IPS DF 6.9 (cell line): Measurements from ENCODE around the gene VEGFC.

Experiments
- DNase-seq: peaks from one replicate; pipeline ENCODE4 v3.0.0-alpha.2; 2013; ENCODE audit warnings: low read depth, low spot score
- H3K27ac ChIP-seq: one replicate; pipeline ENCODE4 v1.5.1; 2013; ENCODE audit warnings: low read length, control low read depth
- H3K27me3 ChIP-seq: 2 replicates; pipeline ENCODE4 v1.6.1; 2013; ENCODE audit warnings: mild to moderate bottlenecking, low read length; ENCODE audit not compliant: control insufficient read depth, insufficient read depth
- H3K36me3 ChIP-seq: 2 replicates; pipeline ENCODE4 v1.6.1; 2013; ENCODE audit warnings: low read length; ENCODE audit not compliant: control insufficient read depth, insufficient read depth
- H3K4me1 ChIP-seq: 2 replicates; pipeline ENCODE4 v1.6.1; 2013; ENCODE audit warnings: low read length; ENCODE audit not compliant: control insufficient read depth, insufficient read depth
- H3K4me3 ChIP-seq: 2 replicates; pipeline ENCODE4 v1.5.1; 2013; ENCODE audit warnings: mild to moderate bottlenecking, low read length
- H3K9me3 ChIP-seq: 2 replicates; pipeline ENCODE4 v1.6.1; 2013; ENCODE audit warnings: low read length, inconsistent platforms; ENCODE audit not compliant: control insufficient read depth, insufficient read depth
- WGBS: extraction: QIAGEN DNeasy Blood & Tissue Kit; methylation state at CpG from one replicate; pipeline ENCODE4 v1.1.7; 2013; ENCODE audit warnings: mixed read lengths, missing lambda C conversion rate; ENCODE audit not compliant: insufficient read length, insufficient coverage; 5-methylcytosine and 5-hydroxymethylcytosine counted together

Gene VEGFC

GRCh38 chr4:176708771-176709311 lies 83.9 kb downstream of the VEGFC start:
- no peaks in the 10 kb centered on the region for H3K36me3 ChIP-seq
- no peaks in the 10 kb centered on the region for H3K4me1 ChIP-seq
- H3K4me3 ChIP-seq = no peak overlapping the region
- H3K27me3 ChIP-seq = no peaks in the 10 kb centered on the region
- no peaks in the 10 kb centered on the region for H3K9me3 ChIP-seq
- H3K27ac ChIP-seq = no peak overlapping the region
- DNase-seq = no peak

- H3K27ac ChIP-seq = no peak overlapping the region
- no CpG with 5 or more reads among the region's 5 CpGs for WGBS
- DNase-seq = no peak
- no peaks in the 10 kb centered on the region for H3K36me3 ChIP-seq
- no peaks in the 10 kb centered on the region for H3K9me3 ChIP-seq
- no peaks in the 10 kb centered on the region for H3K4me1 ChIP-seq
- H3K27me3 ChIP-seq = no peaks in the 10 kb centered on the region
- H3K4me3 ChIP-seq = no peak overlapping the region
These were observed 102.0 kb downstream of the VEGFC start for GRCh38 chr4:176690716-176691115.

- Histone ChIP-seq H3K36me3 (no peaks in the 10 kb centered on the region), H3K4me3 (no peak overlapping the region), H3K9me3 (no peaks in the 10 kb centered on the region), H3K27ac (no peak overlapping the region), H3K4me1 (no peaks in the 10 kb centered on the region), H3K27me3 (no peaks in the 10 kb centered on the region)
- no peak for DNase-seq
- no CpG with 5 or more reads among the region's 4 CpGs for WGBS
These were observed 112.0 kb downstream of the VEGFC start for GRCh38 chr4:176680668-176681180.

- Histone ChIP-seq H3K27ac (no peak overlapping the region), H3K4me3 (no peak overlapping the region), H3K4me1 (no peaks in the 10 kb centered on the region), H3K27me3 (no peaks in the 10 kb centered on the region), H3K9me3 (no peaks in the 10 kb centered on the region), H3K36me3 (no peaks in the 10 kb centered on the region)
- no peak for DNase-seq
- WGBS = no CpG with 5 or more reads among the region's 4 CpGs
These were observed 115.8 kb downstream of the VEGFC start for GRCh38 chr4:176676901-176677300.

- no peaks in the 10 kb centered on the region for H3K36me3 ChIP-seq
- WGBS = no CpG with 5 or more reads among the region's 3 CpGs
- no peaks in the 10 kb centered on the region for H3K27me3 ChIP-seq
- H3K4me3 ChIP-seq = no peak overlapping the region
- no peak overlapping the region for H3K27ac ChIP-seq
- no peaks in the 10 kb centered on the region for H3K4me1 ChIP-seq
- no peaks in the 10 kb centered on the region for H3K9me3 ChIP-seq
- no peak for DNase-seq
These were observed 116.9 kb downstream of the VEGFC start for GRCh38 chr4:176675810-176676209.

GRCh38 chr4:176671532-176671931 lies 121.2 kb downstream of the VEGFC start:
- H3K36me3 ChIP-seq = no peaks in the 10 kb centered on the region
- H3K9me3 ChIP-seq = no peaks in the 10 kb centered on the region
- no CpG with 5 or more reads among the region's 9 CpGs for WGBS
- no peaks in the 10 kb centered on the region for H3K27me3 ChIP-seq
- H3K27ac ChIP-seq = no peak overlapping the region
- no peak for DNase-seq
- H3K4me3 ChIP-seq = no peak overlapping the region
- no peaks in the 10 kb centered on the region for H3K4me1 ChIP-seq

- Histone ChIP-seq H3K27ac (no peak overlapping the region), H3K9me3 (no peaks in the 10 kb centered on the region), H3K36me3 (no peaks in the 10 kb centered on the region), H3K27me3 (no peaks in the 10 kb centered on the region), H3K4me1 (no peaks in the 10 kb centered on the region), H3K4me3 (no peak overlapping the region)
- DNase-seq = no peak
- no CpG with 5 or more reads among the region's 2 CpGs for WGBS
These were observed 124.4 kb downstream of the VEGFC start for GRCh38 chr4:176668324-176668723.

- Histone ChIP-seq H3K4me1 (no peaks in the 10 kb centered on the region), H3K27me3 (no peaks in the 10 kb centered on the region), H3K4me3 (no peak overlapping the region), H3K27ac (no peak overlapping the region), H3K36me3 (no peaks in the 10 kb centered on the region), H3K9me3 (no peaks in the 10 kb centered on the region)
- WGBS = no CpG with 5 or more reads among the region's 4 CpGs
- no peak for DNase-seq
These were observed 127.8 kb downstream of the VEGFC start for GRCh38 chr4:176664964-176665363.

GRCh38 chr4:176660561-176660960 lies 132.2 kb downstream of the VEGFC start:
- DNase-seq = peak; percentile 11
- WGBS = no CpG with 5 or more reads among the region's 5 CpGs

GRCh38 chr4:176656108-176656507 lies 136.6 kb downstream of the VEGFC start:
- WGBS = no CpG with 5 or more reads among the region's 3 CpGs
- no peak overlapping the region for H3K4me3 ChIP-seq
- H3K4me1 ChIP-seq = no peaks in the 10 kb centered on the region
- no peak overlapping the region for H3K27ac ChIP-seq
- no peak for DNase-seq
- no peaks in the 10 kb centered on the region for H3K27me3 ChIP-seq
- H3K36me3 ChIP-seq = no peaks in the 10 kb centered on the region
- no peaks in the 10 kb centered on the region for H3K9me3 ChIP-seq

More at GRCh38 chr4:176660561-176660960, 132.2 kb downstream of the VEGFC start:
- Histone ChIP-seq H3K4me1 (no peaks in the 10 kb centered on the region), H3K27ac (no peak overlapping the region), H3K36me3 (no peaks in the 10 kb centered on the region), H3K4me3 (no peak overlapping the region), H3K27me3 (no peaks in the 10 kb centered on the region), H3K9me3 (no peaks in the 10 kb centered on the region)

GRCh38 chr4:176654565-176655216 lies 138.0 kb downstream of the VEGFC start:
- H3K27ac ChIP-seq = no peak overlapping the region
- DNase-seq = no peak
- WGBS = no CpG with 5 or more reads among the region's 7 CpGs

More at GRCh38 chr4:176654565-176655216, 138.0 kb downstream of the VEGFC start:
- no peaks in the 10 kb centered on the region for H3K27me3 ChIP-seq
- no peaks in the 10 kb centered on the region for H3K9me3 ChIP-seq
- H3K4me3 ChIP-seq = no peak overlapping the region
- no peaks in the 10 kb centered on the region for H3K36me3 ChIP-seq
- no peaks in the 10 kb centered on the region for H3K4me1 ChIP-seq
